WERI-Rb-1 (cell line): ENCODE measurements around the gene SLC25A6.

Experiments used
- DNase-seq: peaks from one replicate; pipeline ENCODE4 v3.0.0-alpha.2; 2020
- H3K27ac ChIP-seq: fragments of 250-450 bp; sonication (Bioruptor Pico); 2 replicates; pipeline ENCODE4 v1.5.1; 2020; ENCODE audit warnings: mild to moderate bottlenecking, moderate library complexity
- H3K27me3 ChIP-seq: fragments of 250-450 bp; sonication (Bioruptor Pico); 2 replicates; pipeline ENCODE4 v1.5.1; 2021; ENCODE audit warnings: mild to moderate bottlenecking, low read depth, moderate library complexity; ENCODE audit not compliant: insufficient read depth, severe bottlenecking
- H3K36me3 ChIP-seq: fragments of 250-450 bp; sonication (Bioruptor Pico); 2 replicates; pipeline ENCODE4 v1.5.1; 2020; ENCODE audit warnings: mild to moderate bottlenecking, moderate library complexity
- H3K4me3 ChIP-seq: 2 replicates; pipeline ENCODE4 v1.5.1; 2011; ENCODE audit warnings: low read depth, mild to moderate bottlenecking, control low read depth, low read length
- H3K9me3 ChIP-seq: fragments of 250-450 bp; sonication (Bioruptor Pico); 2 replicates; pipeline ENCODE4 v1.5.1; 2021; ENCODE audit warnings: mild to moderate bottlenecking, moderate library complexity; ENCODE audit not compliant: severe bottlenecking
- TF ChIP-seq, protein P1 (sequence below): IDR thresholded peaks from 2 replicates; pipeline ENCODE4 v1.5.1; 2011; ENCODE audit warnings: low read depth, mild to moderate bottlenecking, control low read depth, inconsistent platforms, low read length

SLC25A6 gene

DNA sequence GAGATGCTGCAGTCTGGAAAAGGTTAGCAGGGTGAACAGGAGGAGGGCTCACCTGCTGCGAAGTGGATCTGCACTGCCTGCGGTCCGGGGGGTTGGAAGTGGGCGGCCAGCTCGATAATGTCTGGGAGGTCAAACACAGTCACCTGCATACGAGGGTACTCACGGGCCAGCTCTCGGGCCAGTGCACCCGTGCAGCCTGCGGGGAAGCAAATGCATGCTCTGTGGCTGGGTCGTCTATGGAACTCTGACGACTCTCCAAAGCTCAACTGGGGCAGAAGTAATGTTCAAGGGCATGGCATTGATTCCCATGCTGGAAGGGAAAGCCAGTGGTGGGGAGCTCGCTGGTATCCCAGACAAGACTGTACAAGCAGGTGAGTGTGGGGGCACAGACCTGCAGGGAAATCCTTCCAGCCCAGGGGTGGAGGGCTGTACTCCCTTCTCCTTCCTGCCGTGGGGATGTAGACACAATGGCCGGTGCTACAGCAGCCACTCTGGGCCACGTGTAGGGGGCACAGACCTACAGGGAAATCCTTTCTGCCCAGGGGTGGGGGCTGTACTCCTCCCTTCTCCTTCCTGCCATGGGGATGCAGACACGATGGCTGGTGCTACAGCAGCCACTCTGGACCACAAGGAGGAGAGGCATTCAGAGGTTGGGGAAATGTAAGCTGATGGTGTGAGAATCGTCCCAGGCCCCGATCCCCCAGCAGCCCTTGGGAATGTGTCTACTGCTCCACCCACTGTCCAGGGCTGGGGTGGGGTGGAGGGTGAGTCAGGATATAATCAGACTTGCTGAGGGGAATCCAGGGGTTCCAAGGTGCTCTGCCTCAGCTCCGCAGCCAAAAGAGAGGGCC lies 26.2 kb upstream of the SLC25A6 start:
- Histone ChIP-seq H3K36me3 (peaks cover 53% of the 10 kb centered on the region), H3K27me3 (no peaks in the 10 kb centered on the region), H3K9me3 (peaks cover 8% of the 10 kb centered on the region), H3K4me3 (no peak overlapping the region), H3K27ac (no peak overlapping the region)
- TF ChIP-seq, protein P1, sequence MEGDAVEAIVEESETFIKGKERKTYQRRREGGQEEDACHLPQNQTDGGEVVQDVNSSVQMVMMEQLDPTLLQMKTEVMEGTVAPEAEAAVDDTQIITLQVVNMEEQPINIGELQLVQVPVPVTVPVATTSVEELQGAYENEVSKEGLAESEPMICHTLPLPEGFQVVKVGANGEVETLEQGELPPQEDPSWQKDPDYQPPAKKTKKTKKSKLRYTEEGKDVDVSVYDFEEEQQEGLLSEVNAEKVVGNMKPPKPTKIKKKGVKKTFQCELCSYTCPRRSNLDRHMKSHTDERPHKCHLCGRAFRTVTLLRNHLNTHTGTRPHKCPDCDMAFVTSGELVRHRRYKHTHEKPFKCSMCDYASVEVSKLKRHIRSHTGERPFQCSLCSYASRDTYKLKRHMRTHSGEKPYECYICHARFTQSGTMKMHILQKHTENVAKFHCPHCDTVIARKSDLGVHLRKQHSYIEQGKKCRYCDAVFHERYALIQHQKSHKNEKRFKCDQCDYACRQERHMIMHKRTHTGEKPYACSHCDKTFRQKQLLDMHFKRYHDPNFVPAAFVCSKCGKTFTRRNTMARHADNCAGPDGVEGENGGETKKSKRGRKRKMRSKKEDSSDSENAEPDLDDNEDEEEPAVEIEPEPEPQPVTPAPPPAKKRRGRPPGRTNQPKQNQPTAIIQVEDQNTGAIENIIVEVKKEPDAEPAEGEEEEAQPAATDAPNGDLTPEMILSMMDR: no peak
- DNase-seq: no peak

DNA sequence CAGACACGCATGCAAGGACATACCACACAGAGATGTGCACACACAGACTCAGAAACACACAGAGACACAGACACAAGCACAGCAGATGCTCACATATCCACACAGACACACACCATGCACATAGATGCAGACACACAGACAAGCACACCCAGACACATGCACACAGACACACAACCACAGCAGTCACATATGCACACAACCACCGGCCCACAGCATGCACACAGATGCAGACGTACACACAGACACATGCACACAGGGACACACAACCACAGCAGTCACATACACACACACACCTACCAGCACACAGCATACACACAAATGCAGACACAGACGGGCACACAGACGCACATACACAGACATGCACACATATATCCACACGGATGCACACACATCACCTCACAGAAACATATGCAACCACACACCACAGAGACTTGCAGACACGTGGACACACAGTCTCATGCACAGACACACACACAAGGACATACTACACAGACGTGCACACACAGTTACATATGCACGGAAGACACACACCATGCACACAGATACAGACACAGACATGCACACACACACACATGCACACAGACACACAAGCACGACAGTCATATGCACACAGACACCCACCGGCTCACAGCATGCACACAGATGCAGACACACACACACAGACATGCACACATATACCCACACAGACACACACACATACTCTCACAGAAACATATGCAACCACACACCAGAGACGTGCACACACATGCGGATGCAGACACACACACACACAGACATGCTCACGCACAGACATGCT lies 25.2 kb upstream of the SLC25A6 start:
- TF ChIP-seq, protein P1: no peak
- no peak for DNase-seq
- Histone ChIP-seq H3K36me3 (peaks cover 55% of the 10 kb centered on the region), H3K27ac (no peak overlapping the region), H3K27me3 (no peaks in the 10 kb centered on the region), H3K4me3 (no peak overlapping the region), H3K9me3 (peaks cover 4% of the 10 kb centered on the region)

DNA sequence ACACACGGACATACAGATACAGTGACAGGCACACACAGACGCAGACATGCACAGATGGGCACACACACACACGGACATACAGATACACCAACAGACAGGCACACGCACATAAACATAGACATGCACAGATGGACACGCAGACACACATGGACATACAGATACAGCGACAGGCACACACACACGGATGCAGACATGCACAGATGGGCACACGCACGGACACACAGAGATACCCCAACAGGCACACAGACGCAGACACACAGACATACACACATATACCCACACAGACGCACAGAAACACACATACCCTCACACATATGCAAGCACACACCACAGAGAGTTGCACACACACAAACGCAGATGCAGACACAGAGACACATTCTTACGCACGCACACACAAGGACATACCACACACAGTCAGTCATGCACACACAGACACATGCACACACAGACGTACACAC lies 24.4 kb upstream of the SLC25A6 start:
- Histone ChIP-seq H3K4me3 (no peak overlapping the region), H3K36me3 (peaks cover 52% of the 10 kb centered on the region), H3K9me3 (no peaks in the 10 kb centered on the region), H3K27me3 (no peaks in the 10 kb centered on the region), H3K27ac (no peak overlapping the region)
- no peak for DNase-seq
- TF ChIP-seq, protein P1: no peak

DNA sequence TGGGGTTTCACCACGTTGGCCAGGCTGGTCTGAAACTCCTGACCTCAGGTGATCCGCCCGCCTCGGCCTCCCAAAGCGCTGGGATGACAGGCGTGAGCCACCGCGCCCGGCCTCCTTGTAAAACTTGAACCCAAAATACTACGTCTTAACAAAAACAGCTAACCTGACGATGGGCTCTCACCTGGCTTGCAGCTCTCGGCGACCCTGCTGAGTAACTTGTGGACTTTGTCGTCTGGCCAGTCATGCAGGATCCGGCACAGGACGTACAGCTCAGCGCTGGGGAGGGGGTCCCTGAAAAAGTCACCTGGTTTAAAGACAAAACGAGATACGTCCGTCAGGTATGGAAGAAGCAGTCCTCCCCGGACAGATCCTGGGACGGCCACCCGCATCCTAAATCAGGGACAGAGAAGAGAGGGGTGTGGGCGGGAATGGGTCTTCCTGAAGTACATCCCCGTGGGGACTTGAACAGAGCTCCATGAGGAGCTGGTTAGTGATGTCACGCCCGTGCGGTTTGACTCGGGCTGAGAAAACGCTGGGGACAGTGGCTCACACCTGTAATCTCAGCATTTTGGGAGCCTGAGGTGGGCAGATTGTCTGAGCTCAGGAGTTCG lies 20.7 kb upstream of the SLC25A6 start:
- H3K27me3 ChIP-seq: no peaks in the 10 kb centered on the region
- H3K36me3 ChIP-seq: peaks cover 46% of the 10 kb centered on the region
- no peak for DNase-seq
- no peak overlapping the region for H3K27ac ChIP-seq
- H3K9me3 ChIP-seq: no peaks in the 10 kb centered on the region
- H3K4me3 ChIP-seq: no peak overlapping the region
- TF ChIP-seq, protein P1: no peak

DNA sequence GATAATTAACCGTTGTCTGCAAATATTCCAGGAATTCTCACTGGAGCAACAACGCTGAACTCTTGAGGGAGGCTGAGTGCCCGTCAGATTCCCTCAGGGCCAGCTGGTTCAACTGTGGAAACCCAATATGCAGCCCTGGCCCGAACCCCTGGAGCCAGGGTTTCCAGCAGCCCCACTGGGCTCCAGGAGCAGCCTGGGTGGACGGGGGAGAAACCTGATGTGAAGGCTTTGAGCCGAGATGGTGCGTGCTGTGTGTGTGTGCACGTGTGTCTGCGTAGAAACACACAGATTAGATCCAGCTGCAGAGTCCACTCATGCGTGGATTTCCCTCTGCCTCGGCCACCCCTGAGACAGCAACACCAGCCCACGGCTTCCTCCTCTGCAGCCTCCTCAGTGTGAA lies 19.4 kb upstream of the SLC25A6 start:
- no peaks in the 10 kb centered on the region for H3K27me3 ChIP-seq
- no peak overlapping the region for H3K4me3 ChIP-seq
- TF ChIP-seq, protein P1: no peak
- DNase-seq: no peak
- H3K36me3 ChIP-seq: peaks cover 47% of the 10 kb centered on the region
- H3K9me3 ChIP-seq: no peaks in the 10 kb centered on the region
- H3K27ac ChIP-seq: no peak overlapping the region
